ENCODE measurements around the gene BCL2L1. TPM values are rescaled to one million over a fixed set of nuclear protein-coding genes. Genes with fewer than 3 reads are reported as not detected.

The BCL2L1 gene
- total RNA-seq, 1 donor from 2014 or later: 60.0 TPM

DNA sequence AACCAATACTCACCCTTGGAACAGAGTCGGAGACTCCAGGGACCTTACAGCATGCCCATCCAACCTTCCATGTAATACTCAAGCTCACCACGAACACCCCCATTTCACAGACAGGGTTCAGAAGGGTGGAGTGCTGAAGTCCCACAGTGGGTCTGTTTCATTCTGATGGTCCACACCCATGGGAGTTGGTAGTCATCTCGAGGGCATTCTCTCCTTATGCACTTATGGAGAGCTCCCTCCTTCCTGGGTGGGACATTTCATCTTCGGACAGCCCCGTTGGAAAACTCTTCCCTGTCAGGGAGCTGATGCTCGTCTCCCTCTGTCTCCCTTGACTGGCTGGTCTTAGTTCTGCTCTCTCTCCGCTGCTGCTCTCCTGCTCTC is 46.1 kb downstream of the BCL2L1 start:
- H3K27ac Mint-ChIP-seq: peak overlapping the region; percentile 26
- peaks cover 22% of the 10 kb centered on the region for H3K4me1 Mint-ChIP-seq
- TF ChIP-seq, protein P1, sequence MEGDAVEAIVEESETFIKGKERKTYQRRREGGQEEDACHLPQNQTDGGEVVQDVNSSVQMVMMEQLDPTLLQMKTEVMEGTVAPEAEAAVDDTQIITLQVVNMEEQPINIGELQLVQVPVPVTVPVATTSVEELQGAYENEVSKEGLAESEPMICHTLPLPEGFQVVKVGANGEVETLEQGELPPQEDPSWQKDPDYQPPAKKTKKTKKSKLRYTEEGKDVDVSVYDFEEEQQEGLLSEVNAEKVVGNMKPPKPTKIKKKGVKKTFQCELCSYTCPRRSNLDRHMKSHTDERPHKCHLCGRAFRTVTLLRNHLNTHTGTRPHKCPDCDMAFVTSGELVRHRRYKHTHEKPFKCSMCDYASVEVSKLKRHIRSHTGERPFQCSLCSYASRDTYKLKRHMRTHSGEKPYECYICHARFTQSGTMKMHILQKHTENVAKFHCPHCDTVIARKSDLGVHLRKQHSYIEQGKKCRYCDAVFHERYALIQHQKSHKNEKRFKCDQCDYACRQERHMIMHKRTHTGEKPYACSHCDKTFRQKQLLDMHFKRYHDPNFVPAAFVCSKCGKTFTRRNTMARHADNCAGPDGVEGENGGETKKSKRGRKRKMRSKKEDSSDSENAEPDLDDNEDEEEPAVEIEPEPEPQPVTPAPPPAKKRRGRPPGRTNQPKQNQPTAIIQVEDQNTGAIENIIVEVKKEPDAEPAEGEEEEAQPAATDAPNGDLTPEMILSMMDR (IDR thresholded peaks at IDR 0.05): no peak
- TF ChIP-seq EZH2 (IDR thresholded peaks at IDR 0.05) (no peak), EZH2phosphoT487 (IDR thresholded peaks at IDR 0.05) (no peak)

DNA sequence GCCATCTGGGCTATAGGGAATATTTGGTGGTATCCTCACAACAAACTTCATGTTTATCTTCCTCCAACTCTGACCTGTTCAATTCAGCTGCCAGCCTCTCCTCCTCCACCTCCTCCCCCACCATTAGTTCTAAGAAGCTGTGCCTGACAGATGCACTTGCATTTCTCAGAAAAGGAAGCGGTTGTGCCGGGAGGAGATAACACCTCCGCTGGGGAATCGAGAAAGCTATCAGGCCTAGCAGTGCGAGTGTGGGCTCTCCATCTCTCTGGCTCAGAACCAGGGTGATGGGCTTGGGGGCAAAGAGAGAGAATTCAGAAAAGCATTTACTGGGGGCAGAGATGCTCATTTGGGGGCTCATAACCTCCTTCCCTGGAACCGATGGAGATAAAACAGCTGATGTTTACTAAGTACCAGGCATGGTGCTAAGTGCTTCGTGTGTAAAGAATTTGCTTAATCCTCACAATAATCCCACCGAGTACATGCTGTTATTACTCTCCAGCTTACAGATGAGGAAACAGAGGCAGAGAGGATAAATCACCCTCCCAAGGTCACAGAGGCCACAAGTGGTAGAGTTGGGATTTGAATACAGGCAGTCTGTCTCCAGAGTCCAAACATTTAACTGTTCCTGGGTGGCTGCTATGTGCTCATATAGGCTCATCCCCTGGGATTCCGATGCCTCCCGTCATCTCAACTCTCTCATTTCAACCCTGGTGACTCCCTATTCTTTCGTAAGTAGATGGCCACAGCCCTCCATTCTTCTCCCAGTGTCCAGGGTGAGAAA is 46.6 kb downstream of the BCL2L1 start:
- TF ChIP-seq EZH2phosphoT487 (IDR thresholded peaks at IDR 0.05): no peak
- TF ChIP-seq EZH2 (IDR thresholded peaks at IDR 0.05): no peak
- TF ChIP-seq, protein P1 (IDR thresholded peaks at IDR 0.05): no peak
- H3K9ac ChIP-seq: no peak overlapping the region
- peak overlapping the region; percentile 26 for H3K27ac Mint-ChIP-seq
- peaks cover 21% of the 10 kb centered on the region for H3K4me1 ChIP-seq
- H3K79me2 ChIP-seq (ENCODE audit: low read depth): peaks cover 27% of the 10 kb centered on the region
- H3K4me3 Mint-ChIP-seq: no peak overlapping the region
- peaks cover 22% of the 10 kb centered on the region for H3K4me1 Mint-ChIP-seq
- no peak for DNase-seq (ENCODE audit: low spot score)
- no peaks in the 10 kb centered on the region for H3F3A ChIP-seq (ENCODE audit: low read depth)
- no peak overlapping the region for H2AFZ ChIP-seq (replicated peaks)
- no peaks in the 10 kb centered on the region for H3K9me3 Mint-ChIP-seq
- H4K20me1 ChIP-seq (ENCODE audit: low read depth): peaks cover 7% of the 10 kb centered on the region
- peaks cover 13% of the 10 kb centered on the region for H3K36me3 Mint-ChIP-seq
- peaks cover 10% of the 10 kb centered on the region for H3K27me3 Mint-ChIP-seq (ENCODE audit: insufficient read depth, low read depth)
- H3K27ac ChIP-seq: no peak overlapping the region
- H3K9me3 ChIP-seq (ENCODE audit: low read depth): no peaks in the 10 kb centered on the region
- no peaks in the 10 kb centered on the region for H3K27me3 ChIP-seq
- no peaks in the 10 kb centered on the region for H3K36me3 ChIP-seq
- no peak overlapping the region for H3K4me3 ChIP-seq
- H3K4me2 ChIP-seq: no peak overlapping the region

More for the DNA sequence above, 46.1 kb downstream of the BCL2L1 start:
- H3K9me3 ChIP-seq (ENCODE audit: low read depth): no peaks in the 10 kb centered on the region
- H4K20me1 ChIP-seq (ENCODE audit: low read depth): peaks cover 3% of the 10 kb centered on the region
- H3K79me2 ChIP-seq (ENCODE audit: low read depth): peaks cover 27% of the 10 kb centered on the region
- no peak overlapping the region for H3K9ac ChIP-seq
- H3K4me2 ChIP-seq: no peak overlapping the region
- H3K36me3 ChIP-seq: no peaks in the 10 kb centered on the region
- H3K4me1 ChIP-seq: peaks cover 21% of the 10 kb centered on the region
- Mint-ChIP-seq H3K27me3 (ENCODE audit: insufficient read depth, low read depth) (peaks cover 10% of the 10 kb centered on the region), H3K9me3 (no peaks in the 10 kb centered on the region), H3K4me3 (no peak overlapping the region), H3K36me3 (peaks cover 13% of the 10 kb centered on the region)
- no peak overlapping the region for H3K4me3 ChIP-seq
- no peak for DNase-seq (ENCODE audit: low spot score)
- H2AFZ ChIP-seq (replicated peaks): no peak overlapping the region
- no peaks in the 10 kb centered on the region for H3F3A ChIP-seq (ENCODE audit: low read depth)
- no peak overlapping the region for H3K27ac ChIP-seq
- H3K27me3 ChIP-seq: no peaks in the 10 kb centered on the region

DNA sequence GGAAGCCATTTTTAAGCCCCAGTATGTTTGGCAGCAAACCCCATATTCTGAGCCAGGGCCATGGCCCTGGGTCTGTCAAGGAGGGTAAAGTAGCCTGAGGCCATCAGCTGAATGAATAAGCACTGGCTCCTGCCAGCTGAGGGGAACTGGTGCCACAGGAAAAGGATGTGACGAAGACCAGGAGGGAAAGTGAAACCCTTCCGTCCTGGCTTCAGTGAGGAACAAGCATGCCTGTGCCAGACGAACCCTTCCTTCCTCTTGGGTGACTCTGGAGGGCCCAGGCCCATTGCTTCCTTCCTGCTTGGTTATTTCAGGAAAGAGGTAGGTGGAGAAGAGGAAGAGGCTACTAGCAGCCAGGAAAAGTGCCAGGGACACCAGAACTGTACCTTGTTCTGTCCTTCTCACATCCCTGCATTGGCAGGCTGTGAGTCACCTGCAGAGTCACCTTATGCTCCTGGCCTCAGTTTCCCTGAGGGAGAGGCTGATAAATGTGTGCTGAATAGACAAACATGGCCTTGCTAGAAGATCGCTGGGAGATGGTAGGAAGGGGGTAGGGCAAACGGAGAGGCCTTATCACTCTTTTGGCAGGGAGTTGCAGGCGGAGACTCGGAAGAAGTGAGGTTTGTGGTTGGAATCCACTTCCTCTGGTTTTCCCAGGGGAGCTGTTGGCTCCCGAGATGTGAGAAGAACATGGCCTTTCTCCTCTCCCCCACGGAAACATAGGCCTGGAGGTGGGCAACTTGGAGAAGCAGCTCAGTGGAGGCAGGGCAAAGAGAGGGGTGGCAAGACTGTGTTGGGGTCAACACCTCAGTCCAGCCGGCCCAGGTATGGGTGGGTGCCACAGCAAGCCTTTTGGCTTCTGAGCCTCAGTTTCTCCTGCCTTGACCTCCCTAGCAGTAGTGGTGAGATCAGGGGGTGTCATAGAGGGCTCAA is 47.5 kb downstream of the BCL2L1 start:
- no peak overlapping the region for H3K27ac ChIP-seq
- Mint-ChIP-seq H3K4me3 (no peak overlapping the region), H3K36me3 (peaks cover 13% of the 10 kb centered on the region), H3K27ac (no peak overlapping the region), H3K27me3 (ENCODE audit: insufficient read depth, low read depth) (peaks cover 10% of the 10 kb centered on the region), H3K9me3 (no peaks in the 10 kb centered on the region), H3K4me1 (peaks cover 21% of the 10 kb centered on the region)
- peaks cover 16% of the 10 kb centered on the region for H4K20me1 ChIP-seq (ENCODE audit: low read depth)
- H3K4me2 ChIP-seq: no peak overlapping the region
- peaks cover 27% of the 10 kb centered on the region for H3K79me2 ChIP-seq (ENCODE audit: low read depth)
- H3K4me3 ChIP-seq: no peak overlapping the region
- TF ChIP-seq EZH2phosphoT487 (IDR thresholded peaks at IDR 0.05) (no peak), EZH2 (IDR thresholded peaks at IDR 0.05) (no peak)
- TF ChIP-seq, protein P1 (IDR thresholded peaks at IDR 0.05): no peak
- DNase-seq (ENCODE audit: low spot score): no peak
- H3K36me3 ChIP-seq: no peaks in the 10 kb centered on the region
- H3K4me1 ChIP-seq: peaks cover 18% of the 10 kb centered on the region
- no peak overlapping the region for H2AFZ ChIP-seq (replicated peaks)
- H3K27me3 ChIP-seq: no peaks in the 10 kb centered on the region
- no peaks in the 10 kb centered on the region for H3K9me3 ChIP-seq (ENCODE audit: low read depth)
- no peaks in the 10 kb centered on the region for H3F3A ChIP-seq (ENCODE audit: low read depth)
- H3K9ac ChIP-seq: no peak overlapping the region

All from neural progenitor cell (in vitro differentiated cells).